Ectodermal cell (in vitro differentiated cells): ENCODE results near the gene TSR1. TPM values are rescaled to one million over a fixed set of nuclear protein-coding genes. Genes with fewer than 3 reads are reported as not detected.

ENCODE experiments used
- H3K27ac ChIP-seq: 2 replicates; pipeline ENCODE4 v1.7.0; 2013; ENCODE audit warnings: mild to moderate bottlenecking, low read depth, low read length; ENCODE audit not compliant: insufficient read depth, poor library complexity, severe bottlenecking
- H3K27me3 ChIP-seq: 2 replicates; pipeline ENCODE4 v1.7.0; 2013; ENCODE audit warnings: mild to moderate bottlenecking, low read length; ENCODE audit not compliant: insufficient read depth, control insufficient read depth, poor library complexity, severe bottlenecking
- H3K36me3 ChIP-seq: one replicate; pipeline ENCODE4 v1.7.0; 2013; ENCODE audit warnings: low read length; ENCODE audit not compliant: control insufficient read depth, insufficient read depth
- H3K4me1 ChIP-seq: one replicate; pipeline ENCODE4 v1.7.0; 2013; ENCODE audit warnings: low read length; ENCODE audit not compliant: control insufficient read depth, insufficient read depth
- H3K4me3 ChIP-seq: 2 replicates; pipeline ENCODE4 v1.7.0; 2013; ENCODE audit warnings: low read depth, low read length, control low read depth; ENCODE audit not compliant: insufficient read depth
- H3K9me3 ChIP-seq: 2 replicates; pipeline ENCODE4 v1.7.0; 2013; ENCODE audit warnings: mild to moderate bottlenecking, low read length, moderate library complexity; ENCODE audit not compliant: control insufficient read depth
- WGBS, 2 experiments: methylation state at CpG; one replicate each; pipeline ENCODE4 v1.1.7; 2013; ENCODE audit warnings: missing lambda C conversion rate in 2 of 2; 5-methylcytosine and 5-hydroxymethylcytosine counted together
- polyA plus RNA-seq, 4 experiments: library from polyadenylated mRNA; stranded (reverse); fragments of 50-300 nt; gene quantifications; one replicate each; pipeline ENCODE4 v1.2.3, GENCODE V29; 2013

The TSR1 gene
- 47.0 TPM for polyA plus RNA-seq (2013, experiment 1 of 4)
- polyA plus RNA-seq (2013, experiment 2 of 4): 49.8 TPM
- polyA plus RNA-seq (2013, experiment 3 of 4): 40.5 TPM
- polyA plus RNA-seq (2013, experiment 4 of 4): 45.5 TPM

- peak within 1 kb of the TSS; percentile 99 for H3K4me3 ChIP-seq
- peaks cover 7% of the 10 kb centered on the region for H3K4me1 ChIP-seq
- H3K27ac ChIP-seq: peak within 1 kb of the TSS; percentile 79
- H3K27me3 ChIP-seq: no peaks in the 10 kb centered on the region
- 1% methylated on average over 48 of the region's 48 CpGs for WGBS, 2 experiments
- no peaks in the 10 kb centered on the region for H3K9me3 ChIP-seq
- peaks cover 34% of the 10 kb centered on the region for H3K36me3 ChIP-seq
Observed at GRCh38 chr17:2336215-2336851, at the start of gene TSR1. TSS of gene TSR1 (minus strand) at chr17:2336457. CDS start at chr17:2336427, 30 bp downstream.

- Histone ChIP-seq H3K27ac (peak overlapping the region; percentile 72), H3K27me3 (no peaks in the 10 kb centered on the region), H3K4me3 (no peak overlapping the region), H3K4me1 (peaks cover 45% of the 10 kb centered on the region), H3K36me3 (no peaks in the 10 kb centered on the region), H3K9me3 (no peaks in the 10 kb centered on the region)
- WGBS, 2 experiments: 68% methylated on average over 18 of the region's 18 CpGs
Observed at GRCh38 chr17:2385240-2386210, 49.3 kb upstream of the TSR1 start.

- Histone ChIP-seq H3K9me3 (no peaks in the 10 kb centered on the region), H3K4me1 (peaks cover 44% of the 10 kb centered on the region), H3K27me3 (no peaks in the 10 kb centered on the region), H3K36me3 (no peaks in the 10 kb centered on the region), H3K27ac (peak overlapping the region; percentile 72), H3K4me3 (no peak overlapping the region)
- 78 to 79% methylated on average over 21 to 22 of the region's 22 CpGs for WGBS, 2 experiments
Observed at GRCh38 chr17:2384439-2385127, 48.3 kb upstream of the TSR1 start.

- Histone ChIP-seq H3K27me3 (no peaks in the 10 kb centered on the region), H3K27ac (no peak overlapping the region), H3K9me3 (no peaks in the 10 kb centered on the region), H3K4me3 (no peak overlapping the region), H3K36me3 (peaks cover 3% of the 10 kb centered on the region), H3K4me1 (peaks cover 35% of the 10 kb centered on the region)
- 93% methylated on average over 10 of the region's 11 CpGs for WGBS, 2 experiments
Observed at GRCh38 chr17:2383628-2384167, 47.4 kb upstream of the TSR1 start.

- Histone ChIP-seq H3K27ac (no peak overlapping the region), H3K36me3 (peaks cover 15% of the 10 kb centered on the region), H3K4me3 (no peak overlapping the region), H3K4me1 (peaks cover 29% of the 10 kb centered on the region), H3K27me3 (no peaks in the 10 kb centered on the region), H3K9me3 (no peaks in the 10 kb centered on the region)
- WGBS, 2 experiments: 84 to 86% methylated on average over 15 of the region's 15 CpGs
Observed at GRCh38 chr17:2380950-2381649, 44.8 kb upstream of the TSR1 start.

- no peak overlapping the region for H3K4me3 ChIP-seq
- no peaks in the 10 kb centered on the region for H3K27me3 ChIP-seq
- no peaks in the 10 kb centered on the region for H3K9me3 ChIP-seq
- 93% methylated on average over 16 of the region's 16 CpGs for WGBS, 2 experiments
- peaks cover 23% of the 10 kb centered on the region for H3K4me1 ChIP-seq
- no peak overlapping the region for H3K27ac ChIP-seq
- peaks cover 22% of the 10 kb centered on the region for H3K36me3 ChIP-seq
Observed at GRCh38 chr17:2380226-2380922, 44.1 kb upstream of the TSR1 start.

GRCh38 chr17:2379489-2380225, 43.4 kb upstream of the TSR1 start:
- Histone ChIP-seq H3K27ac (no peak overlapping the region), H3K27me3 (no peaks in the 10 kb centered on the region), H3K9me3 (no peaks in the 10 kb centered on the region), H3K4me3 (no peak overlapping the region), H3K4me1 (peaks cover 15% of the 10 kb centered on the region), H3K36me3 (peaks cover 22% of the 10 kb centered on the region)
- 92 to 94% methylated on average over 25 of the region's 25 CpGs for WGBS, 2 experiments

GRCh38 chr17:2378905-2379304, 42.6 kb upstream of the TSR1 start:
- H3K36me3 ChIP-seq: peaks cover 22% of the 10 kb centered on the region
- no peak overlapping the region for H3K27ac ChIP-seq
- H3K4me3 ChIP-seq: no peak overlapping the region
- no peaks in the 10 kb centered on the region for H3K9me3 ChIP-seq
- H3K27me3 ChIP-seq: no peaks in the 10 kb centered on the region
- WGBS, 2 experiments: 95 to 96% methylated on average over 11 of the region's 11 CpGs
- H3K4me1 ChIP-seq: peaks cover 10% of the 10 kb centered on the region
